OCI-LY7 (cell line): ENCODE measurements around the gene KCNK4.

Experiments
- EZH2phosphoT487 ChIP-seq: fragments of 200-600 bp; sonication (generic); IDR thresholded peaks from 2 replicates; pipeline ENCODE4 v1.6.1; 2018; ENCODE audit warnings: low read depth, borderline replicate concordance, mild to moderate bottlenecking, mixed run types, antibody characterized with exemption, low read length, moderate library complexity, mixed read lengths
- TF ChIP-seq, protein P1 (sequence below): fragments of 200-600 bp; sonication (generic); conservative IDR thresholded peaks from 2 replicates; pipeline ENCODE4 v1.5.1; 2014; ENCODE audit warnings: mild to moderate bottlenecking, antibody characterized with exemption, low read length, moderate library complexity, mixed read lengths

- TF ChIP-seq, protein P1, sequence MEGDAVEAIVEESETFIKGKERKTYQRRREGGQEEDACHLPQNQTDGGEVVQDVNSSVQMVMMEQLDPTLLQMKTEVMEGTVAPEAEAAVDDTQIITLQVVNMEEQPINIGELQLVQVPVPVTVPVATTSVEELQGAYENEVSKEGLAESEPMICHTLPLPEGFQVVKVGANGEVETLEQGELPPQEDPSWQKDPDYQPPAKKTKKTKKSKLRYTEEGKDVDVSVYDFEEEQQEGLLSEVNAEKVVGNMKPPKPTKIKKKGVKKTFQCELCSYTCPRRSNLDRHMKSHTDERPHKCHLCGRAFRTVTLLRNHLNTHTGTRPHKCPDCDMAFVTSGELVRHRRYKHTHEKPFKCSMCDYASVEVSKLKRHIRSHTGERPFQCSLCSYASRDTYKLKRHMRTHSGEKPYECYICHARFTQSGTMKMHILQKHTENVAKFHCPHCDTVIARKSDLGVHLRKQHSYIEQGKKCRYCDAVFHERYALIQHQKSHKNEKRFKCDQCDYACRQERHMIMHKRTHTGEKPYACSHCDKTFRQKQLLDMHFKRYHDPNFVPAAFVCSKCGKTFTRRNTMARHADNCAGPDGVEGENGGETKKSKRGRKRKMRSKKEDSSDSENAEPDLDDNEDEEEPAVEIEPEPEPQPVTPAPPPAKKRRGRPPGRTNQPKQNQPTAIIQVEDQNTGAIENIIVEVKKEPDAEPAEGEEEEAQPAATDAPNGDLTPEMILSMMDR: no peak
- no peak for TF ChIP-seq EZH2phosphoT487
Observed at GRCh38 chr11:64267207-64267945, 23.7 kb upstream of the KCNK4 start.
